ENCODE data around the gene CLN6. TPM values are rescaled to one million over a fixed set of nuclear protein-coding genes. Genes with fewer than 3 reads are reported as not detected.

Gene CLN6
- total RNA-seq, 1 experiment from 2014 or later: 71.9 TPM

DNA sequence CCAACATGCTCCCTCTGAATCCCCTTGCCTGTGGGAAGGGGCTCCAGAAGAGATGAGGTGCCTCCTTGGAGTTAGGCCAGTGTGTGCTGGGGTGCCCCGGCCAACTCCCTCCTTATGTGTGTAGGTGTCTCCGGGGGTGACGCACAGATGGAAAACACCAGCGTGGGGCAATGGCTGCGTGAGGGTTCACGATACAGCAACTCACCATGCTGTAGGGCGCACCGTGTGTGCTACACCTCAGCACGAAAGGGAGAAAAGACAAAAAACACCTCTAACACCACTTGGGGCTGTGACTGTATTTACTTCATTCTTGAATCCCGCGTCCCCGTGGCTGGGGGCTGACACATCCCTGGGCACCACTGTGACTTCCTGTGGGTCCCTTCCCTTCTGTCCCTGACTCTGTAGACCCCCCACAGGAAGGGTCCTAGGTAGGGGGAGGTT, 22.8 kb downstream of the CLN6 start:
- H2AK5ac ChIP-seq (ENCODE audit: insufficient read length, low read length): no peak overlapping the region
- no peak overlapping the region for H3K56ac ChIP-seq (ENCODE audit: insufficient read length, low read depth, low read length)
- H3K4me1 ChIP-seq (ENCODE audit: insufficient read depth, low read length): peaks cover 11% of the 10 kb centered on the region
- H3K23me2 ChIP-seq (ENCODE audit: insufficient read length, low read depth, low read length, poor library complexity, severe bottlenecking): no peaks in the 10 kb centered on the region
- H3K27ac Mint-ChIP-seq: peak overlapping the region in 2 of 3 experiments; percentile 88 to 94; a peak in 4 of 7 replicates
- H2BK120ac ChIP-seq (ENCODE audit: low read depth, low read length, poor library complexity, severe bottlenecking): no peak overlapping the region
- no peak overlapping the region for H3K14ac ChIP-seq (ENCODE audit: insufficient read depth, low read length)
- no peak overlapping the region for H4K8ac ChIP-seq (replicated peaks; ENCODE audit: insufficient read length, low read depth, low read length)
- H4K20me1 ChIP-seq (ENCODE audit: control insufficient read depth, insufficient read depth, insufficient read length): peaks cover 1% of the 10 kb centered on the region
- no peak overlapping the region for H3K18ac ChIP-seq (ENCODE audit: insufficient read length, low read depth, low read length)
- H2BK5ac ChIP-seq (ENCODE audit: insufficient read length, low read length): no peak overlapping the region
- H2BK12ac ChIP-seq (ENCODE audit: insufficient read length, low read depth, low read length): no peak overlapping the region
- DNase-seq: peak; percentile 28
- H3K27me3 Mint-ChIP-seq (ENCODE audit: low read depth): no peaks in the 10 kb centered on the region; the same call in none of the 2 replicates
- H3K9me3 Mint-ChIP-seq: no peaks in the 10 kb centered on the region
- no peak overlapping the region for H2AFZ ChIP-seq (ENCODE audit: low read length)
- H3K27me3 ChIP-seq (ENCODE audit: insufficient read depth, low read length): no peaks in the 10 kb centered on the region
- H3K36me3 Mint-ChIP-seq (ENCODE audit: insufficient read depth in 1 of 3, low read depth in 3 of 3): peaks cover 5 to 12% (median 8%) of the 10 kb centered on the region in 3 experiments; a peak in 4 of 7 replicates
- no peak overlapping the region for H4K5ac ChIP-seq (ENCODE audit: insufficient read length, low read depth, low read length)
- H3K79me2 ChIP-seq (ENCODE audit: insufficient read depth, low read length): no peaks in the 10 kb centered on the region
- no peak overlapping the region for H3K4me3 Mint-ChIP-seq
- H3K27ac ChIP-seq (ENCODE audit: insufficient read length, low read depth, low read length): no peak overlapping the region
- H3K9me3 ChIP-seq (ENCODE audit: control insufficient read depth, low read depth, low read length): no peaks in the 10 kb centered on the region
- H3K4me1 Mint-ChIP-seq: peaks cover 30 to 47% of the 10 kb centered on the region in 2 experiments
- no peak overlapping the region for H3T11ph ChIP-seq (ENCODE audit: low read length)
- no peak overlapping the region for H3K9ac ChIP-seq (ENCODE audit: extremely low read depth, insufficient read length, low read length)
- H3K79me1 ChIP-seq (ENCODE audit: insufficient read depth, low read depth, low read length, poor library complexity, severe bottlenecking): peaks cover 4% of the 10 kb centered on the region
- no CpG with 5 or more reads among the region's 12 CpGs for WGBS (ENCODE audit: extremely low coverage, insufficient read length, low lambda C conversion rate)
- no peak overlapping the region for H2BK20ac ChIP-seq (ENCODE audit: low read depth, low read length, poor library complexity, severe bottlenecking)
- H4K91ac ChIP-seq (ENCODE audit: insufficient read length, low read depth, low read length): no peak overlapping the region
- H2BK15ac ChIP-seq (ENCODE audit: low read depth, low read length): no peak overlapping the region
- H3K4ac ChIP-seq (ENCODE audit: low read depth, low read length): no peak overlapping the region
- no peak overlapping the region for H3K23ac ChIP-seq (ENCODE audit: insufficient read length, low read depth, low read length)
- no peak overlapping the region for H3K4me2 ChIP-seq (ENCODE audit: insufficient read depth, insufficient read length, low read length)
- TF ChIP-seq, protein P1, sequence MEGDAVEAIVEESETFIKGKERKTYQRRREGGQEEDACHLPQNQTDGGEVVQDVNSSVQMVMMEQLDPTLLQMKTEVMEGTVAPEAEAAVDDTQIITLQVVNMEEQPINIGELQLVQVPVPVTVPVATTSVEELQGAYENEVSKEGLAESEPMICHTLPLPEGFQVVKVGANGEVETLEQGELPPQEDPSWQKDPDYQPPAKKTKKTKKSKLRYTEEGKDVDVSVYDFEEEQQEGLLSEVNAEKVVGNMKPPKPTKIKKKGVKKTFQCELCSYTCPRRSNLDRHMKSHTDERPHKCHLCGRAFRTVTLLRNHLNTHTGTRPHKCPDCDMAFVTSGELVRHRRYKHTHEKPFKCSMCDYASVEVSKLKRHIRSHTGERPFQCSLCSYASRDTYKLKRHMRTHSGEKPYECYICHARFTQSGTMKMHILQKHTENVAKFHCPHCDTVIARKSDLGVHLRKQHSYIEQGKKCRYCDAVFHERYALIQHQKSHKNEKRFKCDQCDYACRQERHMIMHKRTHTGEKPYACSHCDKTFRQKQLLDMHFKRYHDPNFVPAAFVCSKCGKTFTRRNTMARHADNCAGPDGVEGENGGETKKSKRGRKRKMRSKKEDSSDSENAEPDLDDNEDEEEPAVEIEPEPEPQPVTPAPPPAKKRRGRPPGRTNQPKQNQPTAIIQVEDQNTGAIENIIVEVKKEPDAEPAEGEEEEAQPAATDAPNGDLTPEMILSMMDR (conservative IDR thresholded peaks at IDR 0.05): no peak

All from H9 (cell line).